Neutrophil (primary cell): ENCODE measurements around the gene C3AR1.

ENCODE experiments used
- H3K27ac ChIP-seq: fragments of 200-600 bp; sonication (generic); 2 replicates; pipeline ENCODE4 v1.5.1; 2016; ENCODE audit warnings: mild to moderate bottlenecking, moderate library complexity
- H3K27me3 ChIP-seq: fragments of 200-600 bp; sonication (generic); 2 replicates; pipeline ENCODE4 v1.6.0; 2016; ENCODE audit warnings: mild to moderate bottlenecking
- H3K36me3 ChIP-seq: fragments of 200-600 bp; sonication (generic); 2 replicates; pipeline ENCODE4 v1.5.1; 2017
- H3K4me1 ChIP-seq, 2 experiments: fragments of 200-600 bp in 1 of 2; sonication (generic) in 1 of 2; 1 replicate in 1 of 2; 2 replicates in 1 of 2; pipeline versions ENCODE4 v1.5.1 to v1.6.1; 2013 to 2016; ENCODE audit warnings: low read depth in 1 of 2, low read length in 1 of 2, mild to moderate bottlenecking in 1 of 2, moderate library complexity in 1 of 2; ENCODE audit not compliant: control insufficient read depth in 1 of 2, insufficient read depth in 1 of 2
- H3K4me3 ChIP-seq, 2 experiments: fragments of 200-600 bp in 1 of 2; sonication (generic) in 1 of 2; 1 replicate in 1 of 2; 2 replicates in 1 of 2; pipeline ENCODE4 v1.5.1; 2013 to 2016; ENCODE audit warnings: low read depth in 1 of 2, low read length in 1 of 2, mild to moderate bottlenecking in 1 of 2, moderate library complexity in 1 of 2
- H3K9me3 ChIP-seq: fragments of 200-600 bp; sonication (generic); 2 replicates; pipeline ENCODE4 v1.5.1; 2016
- TF ChIP-seq, protein P1 (sequence below): fragments of 200-600 bp; sonication (generic); IDR thresholded peaks from 2 replicates; pipeline ENCODE4 v1.5.1; 2016; ENCODE audit warnings: antibody characterized with exemption

The C3AR1 gene

DNA sequence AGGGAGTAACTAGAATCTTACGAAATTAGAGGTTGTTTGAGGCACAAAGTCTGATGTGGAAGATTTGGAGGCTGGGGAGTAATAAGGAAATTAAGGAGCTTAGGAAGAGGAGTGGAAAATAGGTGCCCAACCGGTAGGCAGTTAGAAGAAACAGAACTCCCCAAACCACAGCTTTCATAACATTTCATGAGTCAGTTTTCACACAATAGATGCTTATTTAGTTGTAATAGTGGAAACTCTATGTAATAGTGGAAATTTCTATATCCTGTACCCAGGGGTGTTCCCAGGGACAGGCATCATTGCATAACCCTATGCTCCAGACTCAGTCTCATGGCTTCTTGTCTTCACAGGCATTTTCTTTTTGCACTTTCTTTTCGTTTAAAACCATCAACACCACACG lies 8.3 kb downstream of the C3AR1 start:
- TF ChIP-seq, protein P1, sequence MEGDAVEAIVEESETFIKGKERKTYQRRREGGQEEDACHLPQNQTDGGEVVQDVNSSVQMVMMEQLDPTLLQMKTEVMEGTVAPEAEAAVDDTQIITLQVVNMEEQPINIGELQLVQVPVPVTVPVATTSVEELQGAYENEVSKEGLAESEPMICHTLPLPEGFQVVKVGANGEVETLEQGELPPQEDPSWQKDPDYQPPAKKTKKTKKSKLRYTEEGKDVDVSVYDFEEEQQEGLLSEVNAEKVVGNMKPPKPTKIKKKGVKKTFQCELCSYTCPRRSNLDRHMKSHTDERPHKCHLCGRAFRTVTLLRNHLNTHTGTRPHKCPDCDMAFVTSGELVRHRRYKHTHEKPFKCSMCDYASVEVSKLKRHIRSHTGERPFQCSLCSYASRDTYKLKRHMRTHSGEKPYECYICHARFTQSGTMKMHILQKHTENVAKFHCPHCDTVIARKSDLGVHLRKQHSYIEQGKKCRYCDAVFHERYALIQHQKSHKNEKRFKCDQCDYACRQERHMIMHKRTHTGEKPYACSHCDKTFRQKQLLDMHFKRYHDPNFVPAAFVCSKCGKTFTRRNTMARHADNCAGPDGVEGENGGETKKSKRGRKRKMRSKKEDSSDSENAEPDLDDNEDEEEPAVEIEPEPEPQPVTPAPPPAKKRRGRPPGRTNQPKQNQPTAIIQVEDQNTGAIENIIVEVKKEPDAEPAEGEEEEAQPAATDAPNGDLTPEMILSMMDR = no peak
- H3K27ac ChIP-seq = peak overlapping the region; percentile 91
- H3K27me3 ChIP-seq = no peaks in the 10 kb centered on the region
- H3K4me3 ChIP-seq = peak overlapping the region; percentile 22 to 31
- no peaks in the 10 kb centered on the region for H3K36me3 ChIP-seq
- no peaks in the 10 kb centered on the region for H3K9me3 ChIP-seq
- peaks cover 69 to 84% of the 10 kb centered on the region in 2 experiments for H3K4me1 ChIP-seq

- peak overlapping the region; percentile 91 for H3K27ac ChIP-seq
- no peaks in the 10 kb centered on the region for H3K9me3 ChIP-seq
- no peaks in the 10 kb centered on the region for H3K36me3 ChIP-seq
- TF ChIP-seq, protein P1 = no peak
- peaks cover 74 to 90% of the 10 kb centered on the region in 2 experiments for H3K4me1 ChIP-seq
- peak overlapping the region in 1 of 2 experiments; percentile 31 for H3K4me3 ChIP-seq
- no peaks in the 10 kb centered on the region for H3K27me3 ChIP-seq
Observed at GRCh38 chr12:8057306-8057705, 8.9 kb downstream of the C3AR1 start.

- TF ChIP-seq, protein P1 = no peak
- Histone ChIP-seq H3K27me3 (no peaks in the 10 kb centered on the region), H3K4me1 (peaks cover 93 to 99% of the 10 kb centered on the region in 2 experiments), H3K9me3 (no peaks in the 10 kb centered on the region), H3K36me3 (peaks cover 2% of the 10 kb centered on the region), H3K27ac (peak overlapping the region; percentile 91), H3K4me3 (no peak overlapping the region)
Observed at GRCh38 chr12:8054816-8055215, 11.3 kb downstream of the C3AR1 start.

GRCh38 chr12:8052679-8053078 lies 13.5 kb downstream of the C3AR1 start:
- Histone ChIP-seq H3K9me3 (no peaks in the 10 kb centered on the region), H3K4me1 (peaks cover 81 to 92% of the 10 kb centered on the region in 2 experiments), H3K27me3 (no peaks in the 10 kb centered on the region), H3K36me3 (peaks cover 23% of the 10 kb centered on the region), H3K27ac (peak overlapping the region; percentile 91), H3K4me3 (no peak overlapping the region)
- TF ChIP-seq, protein P1 = peak; percentile 33

- Histone ChIP-seq H3K4me1 (peaks cover 71 to 83% of the 10 kb centered on the region in 2 experiments), H3K36me3 (peaks cover 35% of the 10 kb centered on the region), H3K4me3 (no peak overlapping the region), H3K27ac (peak overlapping the region; percentile 91), H3K9me3 (no peaks in the 10 kb centered on the region), H3K27me3 (no peaks in the 10 kb centered on the region)
- TF ChIP-seq, protein P1 = no peak
Observed at GRCh38 chr12:8050600-8051250, 15.4 kb downstream of the C3AR1 start.
